Liver (tissue), 9 donors: ENCODE measurements around the gene NCS1. TPM values are rescaled to one million over a fixed set of nuclear protein-coding genes. Genes with fewer than 3 reads are reported as not detected.

ENCODE experiments used
- DNase-seq: peaks from one replicate; pipeline ENCODE4 v3.0.0-alpha.2; 2017; ENCODE audit warnings: low spot score
- H3K27ac ChIP-seq, 2 donors: one replicate each; pipeline ENCODE4 v1.7.0; 2013; ENCODE audit warnings: inconsistent platforms in 2 of 2, low read length in 2 of 2, control low read depth in 1 of 2, low read depth in 1 of 2, mild to moderate bottlenecking in 1 of 2
- H3K27me3 ChIP-seq, 4 donors: one replicate each; pipeline versions ENCODE4 v1.6.1 to v1.7.0; 2013; ENCODE audit warnings: low read length in 3 of 4, inconsistent platforms in 1 of 4, mild to moderate bottlenecking in 1 of 4, moderate library complexity in 1 of 4; ENCODE audit not compliant: control insufficient read depth in 4 of 4, insufficient read depth in 4 of 4
- H3K36me3 ChIP-seq, 4 donors: one replicate each; pipeline versions ENCODE4 v1.6.1 to v1.7.0; 2013; ENCODE audit warnings: low read length in 3 of 4, mild to moderate bottlenecking in 3 of 4, low read depth in 1 of 4, moderate library complexity in 1 of 4; ENCODE audit not compliant: control insufficient read depth in 4 of 4, insufficient read depth in 3 of 4
- H3K4me1 ChIP-seq, 4 donors: one replicate each; pipeline versions ENCODE4 v1.6.1 to v1.7.0; 2013; ENCODE audit warnings: low read length in 3 of 4, mild to moderate bottlenecking in 3 of 4, moderate library complexity in 1 of 4; ENCODE audit not compliant: control insufficient read depth in 4 of 4, insufficient read depth in 4 of 4
- H3K4me3 ChIP-seq, 3 donors: one replicate each; pipeline versions ENCODE4 v1.6.1 to v1.7.0; 2013; ENCODE audit warnings: low read length in 3 of 3, control low read depth in 1 of 3, low read depth in 1 of 3, mild to moderate bottlenecking in 1 of 3
- H3K9ac ChIP-seq, 2 donors: one replicate each; pipeline ENCODE4 v1.7.0; 2013; ENCODE audit warnings: low read length in 2 of 2, mild to moderate bottlenecking in 2 of 2, moderate library complexity in 2 of 2, control low read depth in 1 of 2, low read depth in 1 of 2
- H3K9me3 ChIP-seq, 4 donors: one replicate each; pipeline versions ENCODE4 v1.6.1 to v1.7.0; 2013; ENCODE audit warnings: low read length in 3 of 4; ENCODE audit not compliant: control insufficient read depth in 4 of 4
- EGR1 ChIP-seq, 2 donors: IDR thresholded peaks; 2 replicates each; pipeline ENCODE4 v1.6.1; 2016 to 2018; ENCODE audit warnings: antibody characterized with exemption in 2 of 2, low read depth in 2 of 2
- FOXA1 ChIP-seq: IDR thresholded peaks from 2 replicates; pipeline ENCODE4 v1.6.1; 2016; ENCODE audit warnings: antibody characterized with exemption
- FOXA2 ChIP-seq: IDR thresholded peaks from 2 replicates; pipeline ENCODE4 v1.6.1; 2016; ENCODE audit warnings: antibody characterized with exemption
- GABPA ChIP-seq, 2 donors: IDR thresholded peaks in 1 of 2; conservative IDR thresholded peaks in 1 of 2; 2 replicates each; pipeline ENCODE4 v1.6.1; 2016; ENCODE audit warnings: antibody characterized with exemption in 2 of 2, mild to moderate bottlenecking in 1 of 2, moderate library complexity in 1 of 2
- HNF4A ChIP-seq, 2 donors: conservative IDR thresholded peaks; 2 replicates each; pipeline ENCODE4 v1.6.1; 2016; ENCODE audit warnings: antibody characterized with exemption in 2 of 2, mild to moderate bottlenecking in 2 of 2
- HNF4G ChIP-seq: IDR thresholded peaks from 2 replicates; pipeline ENCODE4 v1.6.1; 2016; ENCODE audit warnings: antibody characterized with exemption
- JUND ChIP-seq, 2 donors: IDR thresholded peaks; 2 replicates each; pipeline ENCODE4 v1.6.1; 2016; ENCODE audit warnings: antibody characterized with exemption in 2 of 2
- NR2F2 ChIP-seq: IDR thresholded peaks from 2 replicates; pipeline ENCODE4 v1.6.1; 2016; ENCODE audit warnings: antibody characterized with exemption
- RAD21 ChIP-seq, 2 donors: IDR thresholded peaks; 2 replicates each; pipeline ENCODE4 v1.6.1; 2016; ENCODE audit warnings: antibody characterized with exemption in 2 of 2, mild to moderate bottlenecking in 2 of 2
- RXRA ChIP-seq, 2 donors: IDR thresholded peaks; 2 replicates each; pipeline ENCODE4 v1.6.1; 2017 to 2018; ENCODE audit warnings: antibody characterized with exemption in 2 of 2, mild to moderate bottlenecking in 1 of 2
- SP1 ChIP-seq: IDR thresholded peaks from 2 replicates; pipeline ENCODE4 v1.6.1; 2018; ENCODE audit warnings: antibody characterized with exemption, mild to moderate bottlenecking
- TAF1 ChIP-seq: conservative IDR thresholded peaks from 2 replicates; pipeline ENCODE4 v1.6.1; 2016; ENCODE audit warnings: antibody characterized with exemption, mild to moderate bottlenecking
- YY1 ChIP-seq: IDR thresholded peaks from 2 replicates; pipeline ENCODE4 v1.6.1; 2016; ENCODE audit warnings: antibody characterized with exemption, mild to moderate bottlenecking
- WGBS: extraction: QIAGEN DNeasy Blood & Tissue Kit; methylation state at CpG from one replicate; pipeline ENCODE4 v1.1.7; 2013; 5-methylcytosine and 5-hydroxymethylcytosine counted together
- polyA plus RNA-seq, 2 donors: library from polyadenylated mRNA; stranded (reverse) in 1 of 2; unstranded in 1 of 2; fragments of 200-250 nt in 1 of 2; fragments of >200 nt in 1 of 2; fragmentation: Nextera tagmentation in 1 of 2; extraction: Ambion mirVana in 1 of 2; gene quantifications; one replicate each; pipeline versions ENCODE4 v1.2.1 to v1.2.3, GENCODE V29; 2013 to 2015
- total RNA-seq, 2 donors: library from RNA; depleted of rRNA; stranded (reverse); fragments of >200 nt; gene quantifications; one replicate each; pipeline ENCODE4 v1.2.3, GENCODE V29; 2014
- TF ChIP-seq, protein P1 (sequence below): IDR thresholded peaks from 2 replicates; pipeline ENCODE4 v1.6.1; 2016; ENCODE audit warnings: antibody characterized with exemption
- TF ChIP-seq, protein P2 (sequence below): fragments of 150-350 bp; IDR thresholded peaks from 2 replicates; pipeline ENCODE4 v1.5.1; 2017; ENCODE audit warnings: improper control_type of control experiment, low read depth, low read length; ENCODE audit not compliant: missing input control
- TF ChIP-seq, protein P3 (sequence below): IDR thresholded peaks from 2 replicates; pipeline ENCODE4 v1.6.1; 2016; ENCODE audit warnings: antibody characterized with exemption
- TF ChIP-seq, protein P4 (sequence below): IDR thresholded peaks from 2 replicates; pipeline ENCODE4 v1.6.1; 2016; ENCODE audit warnings: antibody characterized with exemption
- TF ChIP-seq, protein P5 (sequence below): IDR thresholded peaks from 2 replicates; pipeline ENCODE4 v1.6.1; 2016; ENCODE audit warnings: antibody characterized with exemption, mild to moderate bottlenecking
- donor health status: healthy.
- donor health status: healthy.
- donor health status: healthy.
- donor health status: healthy.
- donor health status: healthy.

NCS1 gene
- total and polyA plus RNA-seq, 4 donors: 0.35 to 2.5 (median 1.2) TPM

DNA sequence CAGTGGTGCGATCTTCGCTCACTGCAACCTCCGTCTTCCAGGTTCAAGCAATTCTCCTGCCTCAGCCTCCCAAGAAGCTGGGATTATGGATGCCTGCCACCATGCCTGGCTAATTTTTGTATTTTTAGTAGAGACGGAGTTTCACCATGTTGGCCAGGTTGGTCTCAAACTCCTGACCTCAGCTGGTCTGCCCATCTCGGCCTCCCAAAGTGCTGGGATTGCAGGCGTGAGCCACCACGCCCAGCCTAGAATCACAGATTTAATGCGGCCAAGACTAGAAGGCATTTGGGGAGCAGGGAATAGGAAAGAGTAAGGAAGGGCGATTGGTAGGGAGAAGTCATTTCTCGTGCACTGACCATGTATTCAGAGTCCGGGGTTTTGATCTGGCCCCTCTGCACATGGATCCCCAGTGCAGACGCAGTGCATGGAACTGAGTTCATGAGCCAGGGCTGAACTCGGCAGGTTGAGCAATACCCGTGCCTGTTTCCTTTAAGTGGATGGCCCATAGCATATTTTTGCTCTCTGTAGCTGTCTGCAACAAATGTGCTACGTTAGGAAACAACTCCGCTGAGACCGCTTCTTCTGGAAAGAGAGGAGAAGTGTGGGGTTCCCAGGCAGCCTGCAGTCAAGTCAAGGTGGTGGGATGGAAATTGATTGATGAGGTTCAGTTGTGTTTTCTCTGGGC, 90.0 kb downstream of the NCS1 start:
- Histone ChIP-seq H3K4me1 (peaks cover 18 to 49% (median 32%) of the 10 kb centered on the region in 4 donors), H3K27ac (no peak overlapping the region), H3K4me3 (no peak overlapping the region), H3K27me3 (peaks cover 0 to 2% (median 0%) of the 10 kb centered on the region in 4 donors), H3K36me3 (no peaks in the 10 kb centered on the region), H3K9me3 (no peaks in the 10 kb centered on the region), H3K9ac (no peak overlapping the region)
- DNase-seq: no peak
- TF ChIP-seq HNF4A (conservative IDR thresholded peaks at IDR 0.05) (peak in 1 of 2 donors; percentile 14), RXRA (IDR thresholded peaks at IDR 0.05) (peak; percentile 67 to 73), JUND (IDR thresholded peaks at IDR 0.05) (no peak)
- 79% methylated on average over 17 of the region's 17 CpGs for WGBS

DNA sequence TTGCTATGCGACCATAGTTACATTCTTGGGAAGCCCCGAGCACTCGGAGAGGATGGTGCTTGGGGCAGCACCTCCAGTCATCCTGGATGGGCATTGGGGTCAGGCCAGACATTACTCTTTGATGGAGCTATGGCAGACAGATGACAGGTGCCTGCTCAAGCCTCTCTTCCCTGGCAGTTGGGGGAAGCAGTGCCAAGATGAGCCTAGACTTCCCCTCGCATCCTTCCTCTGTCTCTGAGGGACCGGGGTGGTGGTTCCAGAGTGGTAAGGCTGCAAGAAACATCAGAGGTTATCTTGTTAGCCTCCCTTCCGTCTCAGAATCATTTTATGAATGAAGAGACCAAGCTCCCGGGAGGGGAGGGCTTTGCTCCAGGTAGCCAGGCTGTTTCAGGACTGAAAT, 90.6 kb downstream of the NCS1 start:
- TF ChIP-seq, protein P1, sequence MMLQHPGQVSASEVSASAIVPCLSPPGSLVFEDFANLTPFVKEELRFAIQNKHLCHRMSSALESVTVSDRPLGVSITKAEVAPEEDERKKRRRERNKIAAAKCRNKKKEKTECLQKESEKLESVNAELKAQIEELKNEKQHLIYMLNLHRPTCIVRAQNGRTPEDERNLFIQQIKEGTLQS: no peak
- TF ChIP-seq TAF1 (no peak), RAD21 (IDR thresholded peaks at IDR 0.05) (no peak), FOXA2 (no peak), NR2F2 (no peak), SP1 (no peak), GABPA (IDR thresholded peaks at IDR 0.05 in 1 of 2, conservative IDR thresholded peaks at IDR 0.05 in 1 of 2) (no peak), FOXA1 (no peak), JUND (IDR thresholded peaks at IDR 0.05) (no peak), HNF4A (conservative IDR thresholded peaks at IDR 0.05) (no peak), HNF4G (no peak), EGR1 (IDR thresholded peaks at IDR 0.05; ENCODE audit: low read depth in 2 of 2) (no peak), YY1 (no peak), RXRA (IDR thresholded peaks at IDR 0.05) (no peak)
- TF ChIP-seq, protein P2, sequence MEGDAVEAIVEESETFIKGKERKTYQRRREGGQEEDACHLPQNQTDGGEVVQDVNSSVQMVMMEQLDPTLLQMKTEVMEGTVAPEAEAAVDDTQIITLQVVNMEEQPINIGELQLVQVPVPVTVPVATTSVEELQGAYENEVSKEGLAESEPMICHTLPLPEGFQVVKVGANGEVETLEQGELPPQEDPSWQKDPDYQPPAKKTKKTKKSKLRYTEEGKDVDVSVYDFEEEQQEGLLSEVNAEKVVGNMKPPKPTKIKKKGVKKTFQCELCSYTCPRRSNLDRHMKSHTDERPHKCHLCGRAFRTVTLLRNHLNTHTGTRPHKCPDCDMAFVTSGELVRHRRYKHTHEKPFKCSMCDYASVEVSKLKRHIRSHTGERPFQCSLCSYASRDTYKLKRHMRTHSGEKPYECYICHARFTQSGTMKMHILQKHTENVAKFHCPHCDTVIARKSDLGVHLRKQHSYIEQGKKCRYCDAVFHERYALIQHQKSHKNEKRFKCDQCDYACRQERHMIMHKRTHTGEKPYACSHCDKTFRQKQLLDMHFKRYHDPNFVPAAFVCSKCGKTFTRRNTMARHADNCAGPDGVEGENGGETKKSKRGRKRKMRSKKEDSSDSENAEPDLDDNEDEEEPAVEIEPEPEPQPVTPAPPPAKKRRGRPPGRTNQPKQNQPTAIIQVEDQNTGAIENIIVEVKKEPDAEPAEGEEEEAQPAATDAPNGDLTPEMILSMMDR: no peak
- TF ChIP-seq, protein P3, sequence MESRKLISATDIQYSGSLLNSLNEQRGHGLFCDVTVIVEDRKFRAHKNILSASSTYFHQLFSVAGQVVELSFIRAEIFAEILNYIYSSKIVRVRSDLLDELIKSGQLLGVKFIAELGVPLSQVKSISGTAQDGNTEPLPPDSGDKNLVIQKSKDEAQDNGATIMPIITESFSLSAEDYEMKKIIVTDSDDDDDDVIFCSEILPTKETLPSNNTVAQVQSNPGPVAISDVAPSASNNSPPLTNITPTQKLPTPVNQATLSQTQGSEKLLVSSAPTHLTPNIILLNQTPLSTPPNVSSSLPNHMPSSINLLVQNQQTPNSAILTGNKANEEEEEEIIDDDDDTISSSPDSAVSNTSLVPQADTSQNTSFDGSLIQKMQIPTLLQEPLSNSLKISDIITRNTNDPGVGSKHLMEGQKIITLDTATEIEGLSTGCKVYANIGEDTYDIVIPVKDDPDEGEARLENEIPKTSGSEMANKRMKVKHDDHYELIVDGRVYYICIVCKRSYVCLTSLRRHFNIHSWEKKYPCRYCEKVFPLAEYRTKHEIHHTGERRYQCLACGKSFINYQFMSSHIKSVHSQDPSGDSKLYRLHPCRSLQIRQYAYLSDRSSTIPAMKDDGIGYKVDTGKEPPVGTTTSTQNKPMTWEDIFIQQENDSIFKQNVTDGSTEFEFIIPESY: no peak
- TF ChIP-seq, protein P4, sequence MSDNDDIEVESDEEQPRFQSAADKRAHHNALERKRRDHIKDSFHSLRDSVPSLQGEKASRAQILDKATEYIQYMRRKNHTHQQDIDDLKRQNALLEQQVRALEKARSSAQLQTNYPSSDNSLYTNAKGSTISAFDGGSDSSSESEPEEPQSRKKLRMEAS: no peak
- TF ChIP-seq, protein P5, sequence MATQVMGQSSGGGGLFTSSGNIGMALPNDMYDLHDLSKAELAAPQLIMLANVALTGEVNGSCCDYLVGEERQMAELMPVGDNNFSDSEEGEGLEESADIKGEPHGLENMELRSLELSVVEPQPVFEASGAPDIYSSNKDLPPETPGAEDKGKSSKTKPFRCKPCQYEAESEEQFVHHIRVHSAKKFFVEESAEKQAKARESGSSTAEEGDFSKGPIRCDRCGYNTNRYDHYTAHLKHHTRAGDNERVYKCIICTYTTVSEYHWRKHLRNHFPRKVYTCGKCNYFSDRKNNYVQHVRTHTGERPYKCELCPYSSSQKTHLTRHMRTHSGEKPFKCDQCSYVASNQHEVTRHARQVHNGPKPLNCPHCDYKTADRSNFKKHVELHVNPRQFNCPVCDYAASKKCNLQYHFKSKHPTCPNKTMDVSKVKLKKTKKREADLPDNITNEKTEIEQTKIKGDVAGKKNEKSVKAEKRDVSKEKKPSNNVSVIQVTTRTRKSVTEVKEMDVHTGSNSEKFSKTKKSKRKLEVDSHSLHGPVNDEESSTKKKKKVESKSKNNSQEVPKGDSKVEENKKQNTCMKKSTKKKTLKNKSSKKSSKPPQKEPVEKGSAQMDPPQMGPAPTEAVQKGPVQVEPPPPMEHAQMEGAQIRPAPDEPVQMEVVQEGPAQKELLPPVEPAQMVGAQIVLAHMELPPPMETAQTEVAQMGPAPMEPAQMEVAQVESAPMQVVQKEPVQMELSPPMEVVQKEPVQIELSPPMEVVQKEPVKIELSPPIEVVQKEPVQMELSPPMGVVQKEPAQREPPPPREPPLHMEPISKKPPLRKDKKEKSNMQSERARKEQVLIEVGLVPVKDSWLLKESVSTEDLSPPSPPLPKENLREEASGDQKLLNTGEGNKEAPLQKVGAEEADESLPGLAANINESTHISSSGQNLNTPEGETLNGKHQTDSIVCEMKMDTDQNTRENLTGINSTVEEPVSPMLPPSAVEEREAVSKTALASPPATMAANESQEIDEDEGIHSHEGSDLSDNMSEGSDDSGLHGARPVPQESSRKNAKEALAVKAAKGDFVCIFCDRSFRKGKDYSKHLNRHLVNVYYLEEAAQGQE: no peak
- DNase-seq: no peak
- Histone ChIP-seq H3K27me3 (peaks cover 0 to 2% (median 0%) of the 10 kb centered on the region in 4 donors), H3K9me3 (no peaks in the 10 kb centered on the region), H3K9ac (no peak overlapping the region), H3K27ac (no peak overlapping the region), H3K4me3 (no peak overlapping the region), H3K4me1 (peaks cover 18 to 49% (median 32%) of the 10 kb centered on the region in 4 donors), H3K36me3 (no peaks in the 10 kb centered on the region)
- WGBS: 87% methylated on average over 7 of the region's 7 CpGs
